Activated CD4-positive, alpha-beta memory T cell treated with anti-CD3 and anti-CD28 coated beads for 36 hours (primary cell): ENCODE data around the gene TMEM238L. TPM values are rescaled to one million over a fixed set of nuclear protein-coding genes. Genes with fewer than 3 reads are reported as not detected.
"Not testable (repeated sequence)": the region's sequence is repeated elsewhere in the genome, so short reads cannot be mapped to it uniquely, and the experiment has no call there.

ENCODE experiments used
- CTCF ChIA-PET: fragments of 350-600 bp; sonication (Branson Sonifier 250); formaldehyde crosslinking; loops from one replicate; lab custom pipeline; 2021; ENCODE audit warnings: antibody characterized with exemption, inconsistent platforms; lab: Charles Lee
- POLR2A ChIA-PET: fragments of 350-600 bp; sonication (Branson Sonifier 250); formaldehyde crosslinking; loops from one replicate; lab custom pipeline; 2021; ENCODE audit warnings: antibody characterized with exemption; lab: Charles Lee
- DNase-seq: peaks from one replicate; pipeline ENCODE4 v3.0.0-alpha.2; 2020
- H3K27ac Mint-ChIP-seq: one replicate; pipeline ENCODE4 v1.8.0; 2021; ENCODE audit warnings: mixed read lengths
- H3K27me3 Mint-ChIP-seq: one replicate; pipeline ENCODE4 v1.8.0; 2021; ENCODE audit warnings: mixed read lengths
- H3K36me3 Mint-ChIP-seq: one replicate; pipeline ENCODE4 v1.8.0; 2021; ENCODE audit warnings: mixed read lengths
- H3K4me1 Mint-ChIP-seq: one replicate; pipeline ENCODE4 v1.8.0; 2021; ENCODE audit warnings: low read depth, mixed read lengths
- H3K4me3 Mint-ChIP-seq: one replicate; pipeline ENCODE4 v1.8.0; 2021; ENCODE audit warnings: mild to moderate bottlenecking, mixed read lengths
- H3K9me3 Mint-ChIP-seq: one replicate; pipeline ENCODE4 v1.8.0; 2021; ENCODE audit warnings: mixed read lengths
- intact Hi-C: fragments of 100-400 bp; cut with micrococcal nuclease; formaldehyde crosslinking; loops from one replicate; pipeline ENCODE4 v1.15.1; 2023
- total RNA-seq, 2 experiments: library from RNA; stranded (reverse); gene quantifications; one replicate each; pipeline ENCODE4 v1.2.3, GENCODE V29; 2021

Gene TMEM238L
- not detected for total RNA-seq

GRCh38 chr17:10803830-10804475 lies at the start of gene TMEM238L:
TSS of gene TMEM238L (minus strand) at chr17:10804099. CDS start at chr17:10803963, 136 bp downstream.
- no peak within 1 kb of the TSS for H3K27ac Mint-ChIP-seq
- CTCF ChIA-PET: no interaction called here
- intact Hi-C loops: no loop called here
- no peak within 1 kb of the TSS for H3K4me3 Mint-ChIP-seq
- DNase-seq: no peak
- no peaks in the 10 kb centered on the region for H3K9me3 Mint-ChIP-seq
- no peaks in the 10 kb centered on the region for H3K27me3 Mint-ChIP-seq
- H3K36me3 Mint-ChIP-seq: no peaks in the 10 kb centered on the region
- POLR2A ChIA-PET: no interaction called here
- no peaks in the 10 kb centered on the region for H3K4me1 Mint-ChIP-seq

GRCh38 chr17:10846636-10847035 lies 42.7 kb upstream of the TMEM238L start:
- peaks cover 13% of the 10 kb centered on the region for H3K27me3 Mint-ChIP-seq
- DNase-seq, POLR2A ChIA-PET, H3K4me1 Mint-ChIP-seq, H3K4me3 Mint-ChIP-seq, H3K27ac Mint-ChIP-seq, H3K9me3 Mint-ChIP-seq, H3K36me3 Mint-ChIP-seq: not testable (repeated sequence)
- CTCF ChIA-PET: interaction anchor here (6.4 kb wide), 1 partner anchor 200 kb away, joined by 68 read pairs; no protein-coding TSS in a partner anchor
- intact Hi-C loops: loop anchor here (5.0 kb wide), 1 partner anchor 214 kb away; no protein-coding TSS in a partner anchor

GRCh38 chr17:10845388-10845751 lies 41.5 kb upstream of the TMEM238L start:
- Mint-ChIP-seq H3K27ac (no peak overlapping the region), H3K4me1 (peaks cover 7% of the 10 kb centered on the region), H3K27me3 (peaks cover 11% of the 10 kb centered on the region), H3K4me3 (no peak overlapping the region), H3K36me3 (no peaks in the 10 kb centered on the region), H3K9me3 (no peaks in the 10 kb centered on the region)
- ChIA-PET CTCF (interaction anchor here (0.8 to 6.4 kb wide), 19 partner anchors 11 to 230 kb away, joined by 3 to 68 read pairs (median 3); no protein-coding TSS in a partner anchor), POLR2A (no interaction called here)
- intact Hi-C loops: loop anchor here (1.0 to 5.0 kb wide), 4 partner anchors 73 to 213 kb away; no protein-coding TSS in a partner anchor
- DNase-seq: no peak

DNA sequence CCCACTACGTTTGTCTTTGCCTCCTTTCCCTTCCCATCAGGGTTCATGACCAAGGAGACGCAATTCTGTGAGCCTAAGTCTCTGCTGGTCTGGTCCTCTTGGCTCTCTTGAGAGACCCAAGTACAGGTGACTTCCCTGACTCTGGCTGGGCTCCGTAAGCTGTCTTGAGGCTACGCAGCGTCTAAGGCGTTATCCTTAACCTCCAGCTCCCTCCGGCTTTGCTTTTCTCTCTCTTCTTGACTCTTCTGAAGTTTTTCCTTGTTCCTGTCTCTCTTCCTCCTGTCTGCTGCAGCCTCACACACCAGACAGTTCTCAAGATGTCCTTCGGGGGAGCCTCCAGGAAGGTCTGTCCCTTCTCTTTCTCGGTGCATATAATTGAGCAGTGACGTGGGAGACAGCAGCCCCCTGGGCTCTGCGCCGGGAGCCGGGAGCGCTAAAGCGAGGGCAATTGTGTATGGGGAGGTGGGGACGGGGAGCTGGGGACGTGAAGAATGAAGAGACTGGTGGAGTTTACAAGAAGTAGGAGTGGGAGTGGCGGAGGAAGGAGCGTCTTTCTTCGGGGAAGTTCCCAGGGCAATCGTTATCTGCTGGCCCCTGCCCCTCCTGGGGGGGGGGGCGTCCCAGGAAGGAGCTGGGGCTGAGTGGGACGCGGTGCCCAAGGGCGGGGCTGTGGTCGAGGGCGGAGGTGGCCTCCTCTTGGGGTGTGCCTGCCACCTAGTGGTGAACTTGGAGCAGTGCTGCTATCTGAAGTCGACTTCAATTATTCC lies 40.9 kb upstream of the TMEM238L start:
- Mint-ChIP-seq H3K4me1 (peaks cover 7% of the 10 kb centered on the region), H3K36me3 (no peaks in the 10 kb centered on the region), H3K27ac (no peak overlapping the region), H3K4me3 (peak overlapping the region; percentile 73), H3K9me3 (no peaks in the 10 kb centered on the region), H3K27me3 (peaks cover 8% of the 10 kb centered on the region)
- intact Hi-C loops: loop anchor here (1.0 to 5.0 kb wide), 4 partner anchors 73 to 213 kb away; no protein-coding TSS in a partner anchor
- DNase-seq: peak; percentile 79
- POLR2A ChIA-PET: no interaction called here
- CTCF ChIA-PET: interaction anchor here (0.6 to 6.4 kb wide), 23 partner anchors 10 to 600 kb away, joined by 3 to 68 read pairs (median 3); no protein-coding TSS in a partner anchor

GRCh38 chr17:10843811-10844210 lies 39.9 kb upstream of the TMEM238L start:
- CTCF ChIA-PET: interaction anchor here (1.0 to 6.4 kb wide), 6 partner anchors 31 to 227 kb away, joined by 3 to 68 read pairs (median 10); no protein-coding TSS in a partner anchor
- Mint-ChIP-seq H3K36me3 (no peaks in the 10 kb centered on the region), H3K4me3 (no peak overlapping the region), H3K27ac (no peak overlapping the region), H3K27me3 (peaks cover 7% of the 10 kb centered on the region), H3K9me3 (no peaks in the 10 kb centered on the region), H3K4me1 (peaks cover 7% of the 10 kb centered on the region)
- POLR2A ChIA-PET: no interaction called here
- intact Hi-C loops: no loop called here
- peak; percentile 32 for DNase-seq

- intact Hi-C loops: no loop called here
- Mint-ChIP-seq H3K9me3 (no peaks in the 10 kb centered on the region), H3K4me3 (no peak overlapping the region), H3K27ac (no peak overlapping the region), H3K27me3 (peaks cover 7% of the 10 kb centered on the region), H3K4me1 (peaks cover 7% of the 10 kb centered on the region), H3K36me3 (no peaks in the 10 kb centered on the region)
- ChIA-PET POLR2A (no interaction called here), CTCF (interaction anchor here (3.5 to 6.4 kb wide), 2 partner anchors 106 to 196 kb away, joined by 29 to 68 read pairs; no protein-coding TSS in a partner anchor)
- no peak for DNase-seq
These were observed 38.8 kb upstream of the TMEM238L start for GRCh38 chr17:10842658-10843057.

- ChIA-PET CTCF (interaction anchor here (1.1 to 2.2 kb wide), 3 partner anchors 10 to 192 kb away, joined by 3 to 7 read pairs (median 4); no protein-coding TSS in a partner anchor), POLR2A (no interaction called here)
- Mint-ChIP-seq H3K4me1 (no peaks in the 10 kb centered on the region), H3K36me3 (no peaks in the 10 kb centered on the region), H3K9me3 (no peaks in the 10 kb centered on the region), H3K27ac (no peak overlapping the region), H3K27me3 (no peaks in the 10 kb centered on the region), H3K4me3 (no peak overlapping the region)
- no peak for DNase-seq
- intact Hi-C loops: no loop called here
These were observed 34.8 kb upstream of the TMEM238L start for GRCh38 chr17:10838682-10839081.

- Mint-ChIP-seq H3K9me3 (no peaks in the 10 kb centered on the region), H3K36me3 (no peaks in the 10 kb centered on the region), H3K27me3 (no peaks in the 10 kb centered on the region), H3K27ac (no peak within 1 kb of the TSS), H3K4me3 (no peak within 1 kb of the TSS), H3K4me1 (no peaks in the 10 kb centered on the region)
- CTCF ChIA-PET: interaction anchor here (1.1 to 2.2 kb wide), 2 partner anchors 65 to 191 kb away, joined by 3 to 7 read pairs; no protein-coding TSS in a partner anchor
- DNase-seq: no peak
- intact Hi-C loops: no loop called here
- POLR2A ChIA-PET: no interaction called here
These were observed 34.0 kb upstream of the TMEM238L start, which contains the start of gene PIRT for GRCh38 chr17:10837921-10838320. TSS of gene PIRT (minus strand) at chr17:10838087. CDS start at chr17:10825645, 12,442 bp downstream.

GRCh38 chr17:10836966-10837590 lies 33.2 kb upstream of the TMEM238L start:
- DNase-seq: no peak
- Mint-ChIP-seq H3K36me3 (no peaks in the 10 kb centered on the region), H3K9me3 (no peaks in the 10 kb centered on the region), H3K4me3 (no peak overlapping the region), H3K4me1 (no peaks in the 10 kb centered on the region), H3K27me3 (no peaks in the 10 kb centered on the region), H3K27ac (no peak overlapping the region)
- intact Hi-C loops: no loop called here
- ChIA-PET POLR2A (no interaction called here), CTCF (no interaction called here)

- intact Hi-C loops: no loop called here
- H3K4me1 Mint-ChIP-seq: no peaks in the 10 kb centered on the region
- no peaks in the 10 kb centered on the region for H3K9me3 Mint-ChIP-seq
- H3K27me3 Mint-ChIP-seq: no peaks in the 10 kb centered on the region
- no peak overlapping the region for H3K27ac Mint-ChIP-seq
- no peak overlapping the region for H3K4me3 Mint-ChIP-seq
- ChIA-PET CTCF (no interaction called here), POLR2A (no interaction called here)
- no peaks in the 10 kb centered on the region for H3K36me3 Mint-ChIP-seq
- no peak for DNase-seq
These were observed 32.2 kb upstream of the TMEM238L start for GRCh38 chr17:10836145-10836544.

DNA sequence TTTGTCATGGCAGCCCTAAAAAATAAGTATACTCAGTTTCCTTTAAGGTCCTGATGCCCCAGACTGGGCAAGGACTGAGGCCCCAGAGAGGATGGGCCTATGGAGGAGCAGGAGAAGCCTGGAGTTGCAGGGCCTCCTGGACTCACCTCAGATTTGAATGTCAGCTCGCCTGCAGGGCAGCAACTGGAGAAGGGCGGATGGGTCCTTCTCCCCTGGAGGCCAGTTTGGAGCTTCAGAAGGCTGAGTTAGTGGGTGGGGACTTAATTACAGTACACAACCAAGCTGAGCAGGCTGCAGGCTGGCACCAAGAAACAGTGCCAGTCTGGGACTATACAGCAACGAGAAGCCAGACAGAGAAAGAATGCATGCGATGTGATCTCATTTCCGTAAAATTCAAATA lies 27.8 kb upstream of the TMEM238L start:
- Mint-ChIP-seq H3K4me1 (no peaks in the 10 kb centered on the region), H3K27me3 (peaks cover 3% of the 10 kb centered on the region), H3K27ac (no peak overlapping the region), H3K36me3 (no peaks in the 10 kb centered on the region), H3K9me3 (no peaks in the 10 kb centered on the region), H3K4me3 (no peak overlapping the region)
- no peak for DNase-seq
- ChIA-PET CTCF (interaction anchor here (0.8 to 0.9 kb wide), 2 partner anchors 185 to 200 kb away, joined by 3 to 4 read pairs; no protein-coding TSS in a partner anchor), POLR2A (no interaction called here)
- intact Hi-C loops: no loop called here
